HEK293 (cell line): ENCODE results near the gene SEMA3G.

Source experiments
- CTCF ChIA-PET: fragments of 350-600 bp; formaldehyde crosslinking; extraction: SDS; loops from one replicate; lab custom pipeline; 2021; ENCODE audit warnings: antibody characterized with exemption; lab: Yijun Ruan, JAX
- POLR2A ChIA-PET: fragments of 300-600 bp; formaldehyde crosslinking; extraction: SDS; loops from one replicate; lab custom pipeline; 2020; ENCODE audit warnings: antibody characterized with exemption, inconsistent platforms; lab: Yijun Ruan, JAX
- H3K27ac ChIP-seq: fragments of 200-500 bp; sonication (Bioruptor generic); 2 replicates; pipeline ENCODE4 v1.5.1; 2014; ENCODE audit warnings: low read depth, low read length, control low read depth, inconsistent platforms; ENCODE audit errors: extremely low read depth
- H3K36me3 ChIP-seq, 2 experiments: fragments of 200-500 bp in 1 of 2; sonication (Bioruptor generic) in 1 of 2; 1 replicate in 1 of 2; 2 replicates in 1 of 2; pipeline ENCODE4 v1.5.1; 2014 to 2017; ENCODE audit warnings: inconsistent platforms in 2 of 2, low read length in 2 of 2; ENCODE audit not compliant: control insufficient read depth in 2 of 2, insufficient read depth in 1 of 2
- H3K4me1 ChIP-seq: fragments of 200-500 bp; sonication (Bioruptor generic); 2 replicates; pipeline ENCODE4 v1.5.1; 2014; ENCODE audit warnings: mild to moderate bottlenecking, low read length, inconsistent platforms; ENCODE audit not compliant: control insufficient read depth, insufficient read depth
- H3K4me3 ChIP-seq: 2 replicates; pipeline ENCODE4 v1.5.1; 2011; ENCODE audit warnings: low read depth, mild to moderate bottlenecking, control low read depth, low read length, moderate library complexity
- H3K9me3 ChIP-seq: fragments of 200-500 bp; sonication (Bioruptor generic); 2 replicates; pipeline ENCODE4 v1.5.1; 2014; ENCODE audit warnings: low read depth, low read length, inconsistent platforms; ENCODE audit not compliant: control insufficient read depth, insufficient read depth
- BCL11A ChIP-seq: fragments of 450-650 bp; formaldehyde crosslinking; IDR thresholded peaks from 2 replicates; pipeline ENCODE4 v1.5.1; 2016; ENCODE audit warnings: low read depth, missing biosample characterization, missing genetic modification characterization
- GLI4 ChIP-seq: fragments of 450-650 bp; formaldehyde crosslinking; IDR thresholded peaks from 2 replicates; pipeline ENCODE4 v1.5.1; 2016; ENCODE audit warnings: missing biosample characterization, missing genetic modification characterization
- GLIS1 ChIP-seq: fragments of 450-650 bp; formaldehyde crosslinking; IDR thresholded peaks from 2 replicates; pipeline ENCODE4 v1.5.1; 2016; ENCODE audit warnings: missing biosample characterization, missing genetic modification characterization
- TCF7L2 ChIP-seq: IDR thresholded peaks from 2 replicates; pipeline ENCODE4 v1.6.1; 2011; ENCODE audit warnings: low read depth, mild to moderate bottlenecking, inconsistent platforms, low read length, moderate library complexity, borderline replicate concordance
- ZBTB1 ChIP-seq: fragments of 450-650 bp; formaldehyde crosslinking; IDR thresholded peaks from 2 replicates; pipeline ENCODE4 v1.5.1; 2016; ENCODE audit warnings: missing biosample characterization, missing genetic modification characterization
- ZBTB21 ChIP-seq: fragments of 450-650 bp; formaldehyde crosslinking; IDR thresholded peaks from 2 replicates; pipeline ENCODE4 v1.5.1; 2017; ENCODE audit warnings: missing biosample characterization, missing genetic modification characterization
- ZNF24 ChIP-seq: fragments of 450-650 bp; formaldehyde crosslinking; IDR thresholded peaks from 2 replicates; pipeline ENCODE4 v1.5.1; 2016; ENCODE audit warnings: missing biosample characterization, missing genetic modification characterization
- ZNF350 ChIP-seq: fragments of 450-650 bp; formaldehyde crosslinking; IDR thresholded peaks from 2 replicates; pipeline ENCODE4 v1.5.0; 2017; ENCODE audit warnings: missing biosample characterization, mild to moderate bottlenecking, missing genetic modification characterization
- ZNF514 ChIP-seq: fragments of 450-650 bp; formaldehyde crosslinking; IDR thresholded peaks from 2 replicates; pipeline ENCODE4 v1.5.1; 2016; ENCODE audit warnings: missing biosample characterization, missing genetic modification characterization
- ZNF571 ChIP-seq: fragments of 450-650 bp; formaldehyde crosslinking; IDR thresholded peaks from 2 replicates; pipeline ENCODE4 v1.5.0; 2017; ENCODE audit warnings: missing biosample characterization, missing genetic modification characterization
- ZNF585B ChIP-seq: fragments of 450-650 bp; formaldehyde crosslinking; IDR thresholded peaks from 2 replicates; pipeline ENCODE4 v1.5.1; 2016; ENCODE audit warnings: missing biosample characterization, missing genetic modification characterization
- ZNF621 ChIP-seq: fragments of 450-650 bp; formaldehyde crosslinking; IDR thresholded peaks from 2 replicates; pipeline ENCODE4 v1.5.1; 2017; ENCODE audit warnings: missing biosample characterization, missing genetic modification characterization
- TF ChIP-seq, protein P1 (sequence below): fragments of 450-650 bp; formaldehyde crosslinking; IDR thresholded peaks from 2 replicates; pipeline ENCODE4 v1.5.1; 2016; ENCODE audit warnings: missing biosample characterization, missing genetic modification characterization
- TF ChIP-seq, protein P2 (sequence below): fragments of 450-650 bp; formaldehyde crosslinking; IDR thresholded peaks from 2 replicates; pipeline ENCODE4 v1.5.1; 2016; ENCODE audit warnings: missing biosample characterization, missing genetic modification characterization

SEMA3G gene

DNA sequence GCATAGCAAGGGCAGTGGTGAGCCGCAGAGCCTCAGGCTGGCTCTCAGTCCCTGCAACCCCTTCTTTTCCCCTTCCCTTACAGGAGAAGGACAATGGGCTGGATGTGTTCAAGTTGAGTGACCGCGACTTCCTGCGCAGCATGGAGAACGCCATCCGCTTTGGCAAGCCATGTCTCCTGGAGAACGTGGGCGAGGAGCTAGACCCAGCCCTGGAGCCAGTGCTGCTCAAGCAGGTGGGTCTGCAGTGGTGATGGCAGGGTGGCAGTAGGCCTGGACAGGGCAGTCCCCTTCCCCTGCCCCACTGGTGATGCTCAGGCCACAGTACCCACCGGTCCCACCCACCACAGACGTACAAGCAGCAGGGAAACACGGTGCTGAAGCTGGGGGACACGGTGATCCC lies 53.8 kb downstream of the SEMA3G start:
- ChIA-PET POLR2A (no interaction called here), CTCF (no interaction called here)
- Histone ChIP-seq H3K4me1 (no peaks in the 10 kb centered on the region), H3K9me3 (no peaks in the 10 kb centered on the region), H3K27ac (no peak overlapping the region), H3K4me3 (no peak overlapping the region), H3K36me3 (peaks cover 0 to 11% of the 10 kb centered on the region in 2 experiments; a peak in 1 of 3 replicates)
- no peak for TF ChIP-seq ZBTB21
- no peak for TF ChIP-seq BCL11A (tag by site-specific recombination)
- TF ChIP-seq, protein P1, sequence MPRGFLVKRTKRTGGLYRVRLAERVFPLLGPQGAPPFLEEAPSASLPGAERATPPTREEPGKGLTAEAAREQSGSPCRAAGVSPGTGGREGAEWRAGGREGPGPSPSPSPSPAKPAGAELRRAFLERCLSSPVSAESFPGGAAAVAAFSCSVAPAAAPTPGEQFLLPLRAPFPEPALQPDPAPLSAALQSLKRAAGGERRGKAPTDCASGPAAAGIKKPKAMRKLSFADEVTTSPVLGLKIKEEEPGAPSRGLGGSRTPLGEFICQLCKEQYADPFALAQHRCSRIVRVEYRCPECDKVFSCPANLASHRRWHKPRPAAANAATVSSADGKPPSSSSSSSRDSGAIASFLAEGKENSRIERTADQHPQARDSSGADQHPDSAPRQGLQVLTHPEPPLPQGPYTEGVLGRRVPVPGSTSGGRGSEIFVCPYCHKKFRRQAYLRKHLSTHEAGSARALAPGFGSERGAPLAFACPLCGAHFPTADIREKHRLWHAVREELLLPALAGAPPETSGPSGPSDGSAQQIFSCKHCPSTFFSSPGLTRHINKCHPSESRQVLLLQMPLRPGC, result no peak
- no peak for TF ChIP-seq ZNF350 (tag by site-specific recombination)

DNA sequence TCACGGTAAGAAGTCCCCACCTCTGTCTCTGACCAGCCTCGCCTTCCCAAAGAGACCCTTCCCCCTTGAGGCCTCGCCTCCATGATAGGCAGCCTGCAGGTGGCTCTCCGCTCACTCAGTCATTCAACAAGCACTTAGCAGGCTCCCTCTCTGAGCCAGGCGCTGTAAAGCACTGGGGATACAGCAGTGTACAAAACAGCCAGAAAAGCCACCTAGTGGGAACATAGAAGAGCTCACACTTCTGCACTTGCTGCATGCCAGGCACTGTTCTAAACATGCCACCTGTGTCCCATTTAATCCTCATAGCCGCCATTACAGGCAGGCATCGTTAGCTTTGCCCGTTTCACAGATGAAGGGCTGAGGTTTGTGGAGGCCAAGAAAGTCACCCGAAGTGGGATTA lies 56.0 kb downstream of the SEMA3G start:
- Histone ChIP-seq H3K4me1 (no peaks in the 10 kb centered on the region), H3K4me3 (no peak overlapping the region), H3K36me3 (peaks cover 0 to 11% of the 10 kb centered on the region in 2 experiments; a peak in 1 of 3 replicates), H3K27ac (no peak overlapping the region), H3K9me3 (no peaks in the 10 kb centered on the region)
- CTCF ChIA-PET, result interaction anchor here (1.0 to 1.9 kb wide), 2 partner anchors 50 to 387 kb away, joined by 4 read pairs; no protein-coding TSS in a partner anchor
- POLR2A ChIA-PET, result no interaction called here
- TF ChIP-seq TCF7L2 (no peak), ZNF514 (tag by site-specific recombination) (no peak)

- Histone ChIP-seq H3K27ac (no peak overlapping the region), H3K4me3 (no peak overlapping the region), H3K36me3 (peaks cover 0 to 11% of the 10 kb centered on the region in 2 experiments; a peak in 1 of 3 replicates)
- CTCF ChIA-PET, result interaction anchor here (1.0 to 1.9 kb wide), 3 partner anchors 14 to 386 kb away, joined by 4 to 5 read pairs (median 4); no protein-coding TSS in a partner anchor
- TF ChIP-seq, protein P2, sequence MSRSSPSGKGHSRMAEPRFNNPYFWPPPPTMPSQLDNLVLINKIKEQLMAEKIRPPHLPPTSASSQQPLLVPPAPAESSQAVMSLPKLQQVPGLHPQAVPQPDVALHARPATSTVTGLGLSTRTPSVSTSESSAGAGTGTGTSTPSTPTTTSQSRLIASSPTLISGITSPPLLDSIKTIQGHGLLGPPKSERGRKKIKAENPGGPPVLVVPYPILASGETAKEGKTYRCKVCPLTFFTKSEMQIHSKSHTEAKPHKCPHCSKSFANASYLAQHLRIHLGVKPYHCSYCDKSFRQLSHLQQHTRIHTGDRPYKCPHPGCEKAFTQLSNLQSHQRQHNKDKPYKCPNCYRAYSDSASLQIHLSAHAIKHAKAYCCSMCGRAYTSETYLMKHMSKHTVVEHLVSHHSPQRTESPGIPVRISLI (tag by site-specific recombination), result no peak
- peak; percentile 42; the same call in 1 of the 2 replicates for TF ChIP-seq GLIS1 (tag by site-specific recombination)
- TF ChIP-seq, all 188 proteins: peak for 1
- POLR2A ChIA-PET, result no interaction called here
- H3K4me1 ChIP-seq, result no peaks in the 10 kb centered on the region
- H3K9me3 ChIP-seq, result no peaks in the 10 kb centered on the region
These were observed 56.5 kb downstream of the SEMA3G start for GRCh38 chr3:52388348-52388821.

- POLR2A ChIA-PET, result no interaction called here
- Histone ChIP-seq H3K4me3 (no peak overlapping the region), H3K27ac (no peak overlapping the region), H3K9me3 (no peaks in the 10 kb centered on the region), H3K4me1 (no peaks in the 10 kb centered on the region), H3K36me3 (peaks cover 0 to 11% of the 10 kb centered on the region in 2 experiments; a peak in 1 of 3 replicates)
- CTCF ChIA-PET, result interaction anchor here (0.6 to 1.8 kb wide), 4 partner anchors 12 to 62 kb away, joined by 3 to 5 read pairs (median 3); no protein-coding TSS in a partner anchor
- TF ChIP-seq ZNF24 (tag by site-specific recombination) (no peak), ZNF585B (no peak), GLI4 (no peak), ZNF621 (tag by site-specific recombination) (no peak), ZNF514 (tag by site-specific recombination) (no peak), ZNF571 (no peak), ZBTB1 (tag by site-specific recombination) (no peak)
These were observed 57.4 kb downstream of the SEMA3G start for GRCh38 chr3:52387481-52387880.
